Fibroblast of gingiva (primary cell): ENCODE measurements around the gene TMEM61.
A peak's percentile ranks its signal among the peaks of the same experiment; 100 is the strongest.
"Not testable (repeated sequence)": the region's sequence is repeated elsewhere in the genome, so short reads cannot be mapped to it uniquely, and the experiment has no call there.

Experiments
- DNase-seq: peaks from one replicate; pipeline ENCODE4 v3.0.0-alpha.2; 2011; ENCODE audit warnings: low read depth

The TMEM61 gene

GRCh38 chr1:54962612-54963395 is 17.6 kb upstream of the TMEM61 start:
- DNase-seq, result no peak

GRCh38 chr1:54963829-54964228 is 16.6 kb upstream of the TMEM61 start:
- DNase-seq, result not testable (repeated sequence)

DNA sequence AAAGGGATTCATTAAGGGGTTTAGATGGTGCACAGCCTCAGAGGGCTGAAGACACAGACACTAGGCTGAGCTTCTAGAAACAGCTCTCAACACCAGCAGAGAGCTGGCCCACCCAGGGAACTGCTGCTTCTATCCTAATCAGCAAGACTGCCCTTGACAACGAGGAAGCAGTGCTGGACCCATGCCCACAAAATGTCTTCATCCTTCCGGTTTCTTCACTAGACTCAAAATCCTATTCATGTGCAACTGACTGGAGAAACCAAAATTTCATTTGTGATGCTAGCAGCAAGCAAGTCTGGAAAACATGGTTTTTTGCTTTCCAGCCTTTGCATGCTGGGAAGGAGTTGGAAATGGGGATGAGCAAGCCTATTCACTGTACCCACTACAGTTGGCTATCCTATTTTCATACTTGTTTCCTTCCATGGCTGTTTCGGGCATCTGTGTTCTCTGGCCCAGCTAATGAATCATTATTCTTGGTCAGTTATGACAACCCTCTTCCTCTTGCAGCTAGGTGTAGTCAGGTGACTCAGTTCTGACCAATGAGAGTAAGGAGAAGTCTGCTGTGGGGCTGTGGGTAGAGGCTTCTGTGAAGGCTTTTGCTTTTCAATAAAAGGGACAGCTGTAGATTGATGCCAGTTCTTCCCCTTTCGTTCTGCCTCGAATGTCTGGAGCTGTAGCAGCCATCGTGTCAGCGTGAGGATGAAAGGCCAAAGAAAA is 14.6 kb upstream of the TMEM61 start:
- peak; percentile 53 for DNase-seq

GRCh38 chr1:54967372-54967771 is 13.1 kb upstream of the TMEM61 start:
- no peak for DNase-seq

GRCh38 chr1:54968551-54968950 is 11.9 kb upstream of the TMEM61 start:
- peak; percentile 47 for DNase-seq

- DNase-seq, result no peak
Measured at GRCh38 chr1:54969879-54970278, 10.5 kb upstream of the TMEM61 start.

- no peak for DNase-seq
Measured at GRCh38 chr1:54970901-54971300, 9.5 kb upstream of the TMEM61 start.

GRCh38 chr1:54971317-54971791 is 9.1 kb upstream of the TMEM61 start:
- no peak for DNase-seq

GRCh38 chr1:54972436-54972835 is 8.0 kb upstream of the TMEM61 start:
- no peak for DNase-seq

GRCh38 chr1:54973205-54973921 is 7.1 kb upstream of the TMEM61 start:
- DNase-seq, result peak; percentile 64

DNA sequence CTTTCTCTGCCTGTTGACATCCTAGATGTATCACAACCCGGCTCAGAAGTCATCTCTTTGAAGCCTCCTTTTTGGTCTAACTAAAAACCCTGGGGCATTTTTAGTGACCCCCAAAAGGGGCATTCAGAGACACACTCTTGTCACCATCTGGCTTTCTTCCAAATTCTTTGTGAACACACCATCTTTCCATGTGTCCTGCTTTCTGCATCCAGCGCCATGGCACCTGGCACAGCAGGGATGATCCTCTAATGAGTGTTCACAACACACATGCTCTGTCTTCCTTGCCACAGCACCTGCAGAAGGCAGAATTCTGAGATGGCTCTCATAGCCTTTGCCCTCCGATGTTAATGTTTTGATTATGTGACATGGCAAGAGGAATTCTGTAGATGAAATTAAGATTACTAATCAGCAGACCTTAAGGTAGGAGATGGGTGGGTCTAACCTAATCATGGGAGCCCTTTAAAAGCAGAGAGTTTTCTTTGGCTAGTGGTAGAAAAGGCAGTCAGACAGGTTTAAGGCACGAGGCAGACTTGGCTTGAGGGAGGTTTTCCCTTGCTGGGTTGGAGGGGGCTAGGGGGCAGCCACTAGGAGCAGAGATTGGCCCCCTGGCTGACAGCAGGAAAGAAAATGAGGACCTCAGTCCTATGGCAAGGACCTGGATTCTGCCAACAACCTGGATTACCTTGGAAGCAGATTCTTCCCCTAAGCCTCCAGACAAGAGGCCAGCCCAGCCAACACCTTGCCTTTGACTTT is 4.9 kb upstream of the TMEM61 start:
- DNase-seq, result no peak

DNA sequence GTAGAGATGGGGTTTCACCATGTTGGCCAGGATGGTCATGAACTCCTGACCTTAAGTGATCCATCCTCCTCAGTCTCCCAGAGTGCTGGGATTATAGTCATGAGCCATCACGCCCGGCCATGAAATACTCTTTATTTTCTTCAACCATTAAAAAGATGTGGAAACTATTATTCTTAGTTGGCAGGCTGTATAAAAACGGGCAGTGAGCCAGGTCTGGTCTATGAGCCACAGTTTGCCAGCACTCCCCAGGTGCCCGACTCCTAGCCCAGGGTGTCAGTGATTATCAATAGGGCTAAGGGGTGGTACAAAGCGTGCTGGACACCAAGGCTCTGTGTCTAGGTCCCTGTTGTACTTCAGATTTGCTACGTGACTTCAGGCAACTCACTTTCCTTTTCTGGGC is 3.7 kb upstream of the TMEM61 start:
- DNase-seq, result no peak

- no peak for DNase-seq
Measured at GRCh38 chr1:54977533-54978297, 2.7 kb upstream of the TMEM61 start.

- no peak for DNase-seq
Measured at GRCh38 chr1:54978528-54979326, 1.7 kb upstream of the TMEM61 start.

- no peak for DNase-seq
Measured at GRCh38 chr1:54979327-54979891, 1.0 kb upstream of the TMEM61 start.

- no peak for DNase-seq
Measured at GRCh38 chr1:54980046-54980527, 341 bp upstream of the TMEM61 start.

DNA sequence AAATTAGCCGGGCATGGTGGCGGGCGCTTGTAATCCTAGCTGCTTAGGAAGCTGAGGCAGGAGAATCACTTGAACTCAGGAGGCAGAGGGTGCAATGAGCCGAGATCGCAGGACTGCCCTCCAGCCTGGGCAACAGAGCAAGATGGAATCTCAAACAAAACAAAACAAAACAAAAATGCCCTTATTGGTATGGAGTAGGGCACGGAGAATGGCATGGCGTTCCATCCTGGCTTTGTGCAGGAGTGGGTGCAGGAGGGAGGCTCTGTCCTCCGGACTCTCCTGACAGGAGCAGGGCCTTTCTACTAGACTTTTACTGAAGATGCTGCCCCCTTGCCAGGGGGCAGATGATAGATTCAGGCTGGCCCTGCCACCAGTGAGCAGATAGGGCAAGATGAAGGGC is 1.0 kb downstream of the TMEM61 start:
- DNase-seq, result no peak

GRCh38 chr1:54982739-54983138 is 2.3 kb downstream of the TMEM61 start:
- no peak for DNase-seq

- no peak for DNase-seq
Measured at GRCh38 chr1:54984131-54984842, 3.9 kb downstream of the TMEM61 start.
